ENCODE data around the gene RSPO4.
"Not testable (repeated sequence)": the region's sequence is repeated elsewhere in the genome, so short reads cannot be mapped to it uniquely, and the experiment has no call there.

The RSPO4 gene

GRCh38 chr20:995170-995569 is 6.9 kb downstream of the RSPO4 start:
- peaks cover 4% of the 10 kb centered on the region for H3K27me3 Mint-ChIP-seq (ENCODE audit: low read depth)
- no peaks in the 10 kb centered on the region for H3K4me1 Mint-ChIP-seq (ENCODE audit: low read depth)
- no peaks in the 10 kb centered on the region for H3K36me3 Mint-ChIP-seq (ENCODE audit: low read depth)

GRCh38 chr20:992801-993535 is 9.1 kb downstream of the RSPO4 start:
- no peaks in the 10 kb centered on the region for H3K4me1 Mint-ChIP-seq (ENCODE audit: low read depth)
- H3K9me3 Mint-ChIP-seq, result no peaks in the 10 kb centered on the region
- no peak overlapping the region for H3K27ac Mint-ChIP-seq
- H3K27me3 Mint-ChIP-seq (ENCODE audit: low read depth), result peaks cover 3% of the 10 kb centered on the region
- no peak overlapping the region for H3K4me3 Mint-ChIP-seq
- no peaks in the 10 kb centered on the region for H3K36me3 Mint-ChIP-seq (ENCODE audit: low read depth)
- DNase-seq (ENCODE audit: low spot score), result no peak

More at GRCh38 chr20:995170-995569, 6.9 kb downstream of the RSPO4 start:
- DNase-seq (ENCODE audit: low spot score), result no peak
- no peak overlapping the region for H3K27ac Mint-ChIP-seq
- H3K4me3 Mint-ChIP-seq, result no peak overlapping the region
- H3K9me3 Mint-ChIP-seq, result no peaks in the 10 kb centered on the region

DNA sequence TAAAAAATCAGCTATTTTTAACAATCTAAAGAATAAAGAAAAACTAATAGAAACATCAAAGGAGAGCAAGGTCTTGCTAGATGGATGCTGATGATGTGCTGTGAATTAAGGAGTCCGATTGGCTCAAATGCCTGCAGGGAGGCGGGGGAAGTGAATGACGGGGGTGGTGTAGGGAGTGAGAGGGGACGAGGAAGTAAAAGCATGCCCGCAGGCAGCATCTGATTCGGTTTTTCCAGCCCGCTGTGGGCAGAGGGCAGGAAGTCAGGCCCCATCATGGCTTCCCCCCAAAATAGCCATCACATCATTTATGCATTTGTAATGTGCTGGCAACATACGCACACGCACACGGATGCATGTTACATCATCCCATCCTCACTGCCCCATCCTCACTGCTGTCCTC is 10.3 kb downstream of the RSPO4 start:
- no peak overlapping the region for H3K27ac Mint-ChIP-seq
- H3K9me3 Mint-ChIP-seq, result no peaks in the 10 kb centered on the region
- no peaks in the 10 kb centered on the region for H3K4me1 Mint-ChIP-seq (ENCODE audit: low read depth)
- no peak for DNase-seq (ENCODE audit: low spot score)
- peaks cover 8% of the 10 kb centered on the region for H3K27me3 Mint-ChIP-seq (ENCODE audit: low read depth)
- no peaks in the 10 kb centered on the region for H3K36me3 Mint-ChIP-seq (ENCODE audit: low read depth)
- no peak overlapping the region for H3K4me3 Mint-ChIP-seq

GRCh38 chr20:990293-990959 is 11.7 kb downstream of the RSPO4 start:
- Mint-ChIP-seq H3K4me1 (ENCODE audit: low read depth) (no peaks in the 10 kb centered on the region), H3K27me3 (ENCODE audit: low read depth) (peaks cover 8% of the 10 kb centered on the region), H3K27ac (no peak overlapping the region), H3K4me3 (no peak overlapping the region), H3K9me3 (no peaks in the 10 kb centered on the region), H3K36me3 (ENCODE audit: low read depth) (no peaks in the 10 kb centered on the region)
- no peak for DNase-seq (ENCODE audit: low spot score)

GRCh38 chr20:988272-988671 is 13.8 kb downstream of the RSPO4 start:
- H3K9me3 Mint-ChIP-seq, result no peaks in the 10 kb centered on the region
- H3K27me3 Mint-ChIP-seq (ENCODE audit: low read depth), result peaks cover 8% of the 10 kb centered on the region
- no peak for DNase-seq (ENCODE audit: low spot score)
- H3K4me1 Mint-ChIP-seq (ENCODE audit: low read depth), result no peaks in the 10 kb centered on the region
- H3K4me3 Mint-ChIP-seq, result no peak overlapping the region
- H3K36me3 Mint-ChIP-seq (ENCODE audit: low read depth), result no peaks in the 10 kb centered on the region
- no peak overlapping the region for H3K27ac Mint-ChIP-seq

DNA sequence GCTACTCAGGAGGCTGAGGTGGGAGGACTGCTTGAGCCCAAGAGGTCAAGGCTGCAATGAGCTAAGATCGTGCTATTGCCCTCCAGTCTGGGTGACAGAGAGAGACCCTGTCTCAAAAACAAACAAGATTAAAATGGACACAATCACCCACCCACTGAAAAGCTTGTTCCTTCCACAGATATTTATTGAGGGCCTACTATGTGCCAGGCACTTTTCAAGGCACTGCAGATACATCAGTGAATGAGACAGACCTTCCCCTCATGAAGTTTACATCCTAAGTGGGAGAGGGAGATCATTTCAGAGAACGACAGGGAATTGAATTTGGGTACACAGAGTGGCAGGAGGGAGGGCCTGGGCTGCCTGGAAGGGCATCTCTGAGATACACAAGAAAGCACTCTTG is 14.4 kb downstream of the RSPO4 start:
- Mint-ChIP-seq H3K4me3 (no peak overlapping the region), H3K27ac (no peak overlapping the region), H3K4me1 (ENCODE audit: low read depth) (no peaks in the 10 kb centered on the region), H3K9me3 (no peaks in the 10 kb centered on the region), H3K27me3 (ENCODE audit: low read depth) (peaks cover 9% of the 10 kb centered on the region), H3K36me3 (ENCODE audit: low read depth) (no peaks in the 10 kb centered on the region)
- DNase-seq (ENCODE audit: low spot score), result no peak

DNA sequence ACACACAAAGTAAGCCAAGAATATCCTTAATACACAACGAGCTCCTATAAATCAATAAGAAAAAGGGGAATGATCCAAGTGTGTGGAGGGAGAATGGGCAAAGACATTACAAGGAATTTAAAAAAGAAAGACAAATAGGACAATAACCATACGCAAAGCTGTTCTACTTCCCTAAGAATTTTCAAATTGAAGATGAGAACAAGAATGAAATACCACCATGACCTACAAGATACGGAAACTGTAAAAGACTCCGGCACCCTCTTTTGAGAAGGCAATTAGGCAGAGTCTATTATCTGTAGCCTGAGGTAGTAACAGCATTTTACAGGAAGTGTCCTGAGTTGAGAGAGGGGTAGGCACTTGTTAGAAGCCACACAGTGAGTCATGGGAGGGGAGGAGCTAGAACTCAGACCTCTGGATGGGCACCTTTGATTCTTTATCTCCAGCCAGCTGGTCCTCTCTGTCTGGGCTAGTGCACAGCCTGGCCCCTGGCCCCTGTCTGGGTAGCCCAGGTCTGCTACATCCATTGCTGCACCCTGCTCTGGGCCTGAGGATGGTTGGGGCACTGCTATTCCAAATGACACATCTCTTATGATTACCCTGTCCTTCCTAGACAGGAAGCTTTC is 15.3 kb downstream of the RSPO4 start:
- no peak overlapping the region for H3K4me3 Mint-ChIP-seq
- no peak for DNase-seq (ENCODE audit: low spot score)
- no peaks in the 10 kb centered on the region for H3K9me3 Mint-ChIP-seq
- H3K27me3 Mint-ChIP-seq (ENCODE audit: low read depth), result peaks cover 9% of the 10 kb centered on the region
- no peaks in the 10 kb centered on the region for H3K36me3 Mint-ChIP-seq (ENCODE audit: low read depth)
- H3K27ac Mint-ChIP-seq, result no peak overlapping the region
- H3K4me1 Mint-ChIP-seq (ENCODE audit: low read depth), result no peaks in the 10 kb centered on the region

- not testable (repeated sequence) for H3K4me3 Mint-ChIP-seq; H3K27ac Mint-ChIP-seq; H3K4me1 Mint-ChIP-seq (ENCODE audit: low read depth); H3K9me3 Mint-ChIP-seq; H3K36me3 Mint-ChIP-seq (ENCODE audit: low read depth); DNase-seq (ENCODE audit: low spot score)
- H3K27me3 Mint-ChIP-seq (ENCODE audit: low read depth), result peaks cover 11% of the 10 kb centered on the region
Measured at GRCh38 chr20:984994-985393, 17.1 kb downstream of the RSPO4 start.

GRCh38 chr20:982754-983153 is 19.4 kb downstream of the RSPO4 start:
- Mint-ChIP-seq H3K27me3 (ENCODE audit: low read depth) (peaks cover 6% of the 10 kb centered on the region), H3K36me3 (ENCODE audit: low read depth) (no peaks in the 10 kb centered on the region), H3K9me3 (no peaks in the 10 kb centered on the region), H3K4me3 (no peak overlapping the region), H3K27ac (no peak overlapping the region), H3K4me1 (ENCODE audit: low read depth) (no peaks in the 10 kb centered on the region)
- no peak for DNase-seq (ENCODE audit: low spot score)

- H3K4me1 Mint-ChIP-seq (ENCODE audit: low read depth), result peaks cover 6% of the 10 kb centered on the region
- H3K36me3 Mint-ChIP-seq (ENCODE audit: low read depth), result no peaks in the 10 kb centered on the region
- no peak for DNase-seq (ENCODE audit: low spot score)
- H3K9me3 Mint-ChIP-seq, result no peaks in the 10 kb centered on the region
- H3K27ac Mint-ChIP-seq, result no peak overlapping the region
- peaks cover 4% of the 10 kb centered on the region for H3K27me3 Mint-ChIP-seq (ENCODE audit: low read depth)
- H3K4me3 Mint-ChIP-seq, result no peak overlapping the region
Measured at GRCh38 chr20:977021-977420, 25.1 kb downstream of the RSPO4 start.

- H3K27me3 Mint-ChIP-seq (ENCODE audit: low read depth), result peaks cover 4% of the 10 kb centered on the region
- no peaks in the 10 kb centered on the region for H3K36me3 Mint-ChIP-seq (ENCODE audit: low read depth)
- H3K27ac Mint-ChIP-seq, result no peak overlapping the region
- DNase-seq (ENCODE audit: low spot score), result no peak
- no peaks in the 10 kb centered on the region for H3K9me3 Mint-ChIP-seq
- H3K4me3 Mint-ChIP-seq, result no peak overlapping the region
- peaks cover 6% of the 10 kb centered on the region for H3K4me1 Mint-ChIP-seq (ENCODE audit: low read depth)
Measured at GRCh38 chr20:976033-976432, 26.1 kb downstream of the RSPO4 start.

DNA sequence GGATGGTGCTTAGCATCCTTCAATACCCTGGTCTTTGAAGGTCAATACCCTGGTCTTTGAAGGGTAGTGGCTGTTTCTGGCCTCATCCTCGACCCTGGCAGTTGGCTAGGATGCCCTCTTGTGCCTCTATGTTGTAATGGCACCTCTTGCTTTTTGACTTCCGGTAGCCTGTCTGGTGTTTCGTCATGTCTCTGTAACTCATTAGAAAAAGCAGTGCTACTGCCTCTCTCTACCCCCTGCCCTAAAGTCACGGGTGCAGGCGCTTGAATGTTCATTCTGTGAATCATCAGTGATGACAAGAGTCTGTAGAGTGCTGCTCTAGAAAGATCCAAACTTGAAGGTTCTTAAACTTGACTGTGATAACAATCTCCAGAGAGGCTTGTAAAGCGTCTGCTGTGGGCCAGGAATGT is 28.3 kb downstream of the RSPO4 start:
- Mint-ChIP-seq H3K9me3 (no peaks in the 10 kb centered on the region), H3K27ac (no peak overlapping the region), H3K4me3 (no peak overlapping the region), H3K27me3 (ENCODE audit: low read depth) (peaks cover 2% of the 10 kb centered on the region), H3K4me1 (ENCODE audit: low read depth) (peaks cover 6% of the 10 kb centered on the region), H3K36me3 (ENCODE audit: low read depth) (no peaks in the 10 kb centered on the region)
- peak; percentile 17 for DNase-seq (ENCODE audit: low spot score)

GRCh38 chr20:972256-972655 is 29.9 kb downstream of the RSPO4 start:
- Mint-ChIP-seq H3K36me3 (ENCODE audit: low read depth) (no peaks in the 10 kb centered on the region), H3K27me3 (ENCODE audit: low read depth) (peaks cover 2% of the 10 kb centered on the region), H3K27ac (no peak overlapping the region), H3K9me3 (no peaks in the 10 kb centered on the region), H3K4me3 (no peak overlapping the region), H3K4me1 (ENCODE audit: low read depth) (peaks cover 6% of the 10 kb centered on the region)
- no peak for DNase-seq (ENCODE audit: low spot score)

DNA sequence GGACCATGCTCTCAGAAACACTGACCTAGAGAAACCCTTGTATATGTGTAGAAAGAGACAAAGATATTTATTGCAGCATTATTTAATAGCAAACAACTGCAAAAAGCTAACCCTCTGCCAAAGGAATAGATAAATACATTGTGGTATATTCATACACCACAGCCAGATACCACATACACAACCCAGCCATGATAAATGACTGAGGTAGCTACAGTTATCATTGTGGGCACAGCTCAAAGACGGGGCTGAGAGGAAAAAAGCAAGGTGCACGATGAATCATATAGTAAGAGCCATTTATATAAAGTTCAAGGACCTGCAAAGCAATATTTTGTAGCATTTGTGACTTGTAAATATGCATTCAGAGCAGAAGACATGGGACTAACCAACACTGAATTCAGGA is 30.8 kb downstream of the RSPO4 start:
- peaks cover 6% of the 10 kb centered on the region for H3K4me1 Mint-ChIP-seq (ENCODE audit: low read depth)
- no peaks in the 10 kb centered on the region for H3K36me3 Mint-ChIP-seq (ENCODE audit: low read depth)
- peaks cover 2% of the 10 kb centered on the region for H3K27me3 Mint-ChIP-seq (ENCODE audit: low read depth)
- no peak for DNase-seq (ENCODE audit: low spot score)
- H3K9me3 Mint-ChIP-seq, result no peaks in the 10 kb centered on the region
- no peak overlapping the region for H3K4me3 Mint-ChIP-seq
- no peak overlapping the region for H3K27ac Mint-ChIP-seq

Data from T-helper 2 cell treated with Interferon-gamma antibody and Interleukin-4, amounts not matched to agents 5 μg/mL and 100 μg/mL, for 36 hours (primary cell).